ENCODE measurements around the gene MARCHF2. TPM values are rescaled to one million over a fixed set of nuclear protein-coding genes. Genes with fewer than 3 reads are reported as not detected.

MARCHF2 gene
- total RNA-seq, 6 donors from 2014 or later: 72.2 to 266 (median 111) TPM

DNA sequence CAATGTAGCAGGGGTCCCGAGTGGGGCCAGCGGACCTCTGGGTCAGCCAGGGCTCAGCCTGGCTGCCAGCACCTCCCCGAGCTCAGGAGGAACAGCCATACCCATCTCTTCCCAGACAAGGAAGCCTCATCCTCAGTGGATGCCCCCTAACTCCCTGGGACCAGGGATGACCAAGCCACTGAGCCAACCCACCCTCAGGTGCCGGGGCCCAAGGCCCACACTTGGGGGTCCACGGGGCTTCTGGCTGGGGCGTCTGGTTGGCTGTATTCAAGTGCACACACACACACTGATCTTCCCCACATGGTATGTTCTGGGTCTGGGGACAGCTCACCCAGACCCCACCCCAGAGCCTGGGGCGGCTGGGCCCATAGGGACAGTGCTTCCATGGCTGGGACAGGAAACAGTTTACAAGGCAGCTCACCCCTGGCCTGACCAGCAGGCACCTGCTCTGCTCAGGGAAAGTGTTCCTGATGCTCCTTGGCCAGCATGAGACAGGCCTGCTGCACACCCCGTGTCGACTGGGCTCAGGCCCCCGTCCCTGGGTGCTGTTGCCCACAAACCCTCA is 15.3 kb upstream of the MARCHF2 start:
- H3K36me3 ChIP-seq: peaks cover 8 to 30% (median 29%) of the 10 kb centered on the region in 4 donors
- TF ChIP-seq POLR2A (IDR thresholded peaks at IDR 0.05) (no peak), POLR2AphosphoS5 (IDR thresholded peaks at IDR 0.05) (no peak), EP300 (IDR thresholded peaks at IDR 0.05) (no peak)
- TF ChIP-seq, protein P1, sequence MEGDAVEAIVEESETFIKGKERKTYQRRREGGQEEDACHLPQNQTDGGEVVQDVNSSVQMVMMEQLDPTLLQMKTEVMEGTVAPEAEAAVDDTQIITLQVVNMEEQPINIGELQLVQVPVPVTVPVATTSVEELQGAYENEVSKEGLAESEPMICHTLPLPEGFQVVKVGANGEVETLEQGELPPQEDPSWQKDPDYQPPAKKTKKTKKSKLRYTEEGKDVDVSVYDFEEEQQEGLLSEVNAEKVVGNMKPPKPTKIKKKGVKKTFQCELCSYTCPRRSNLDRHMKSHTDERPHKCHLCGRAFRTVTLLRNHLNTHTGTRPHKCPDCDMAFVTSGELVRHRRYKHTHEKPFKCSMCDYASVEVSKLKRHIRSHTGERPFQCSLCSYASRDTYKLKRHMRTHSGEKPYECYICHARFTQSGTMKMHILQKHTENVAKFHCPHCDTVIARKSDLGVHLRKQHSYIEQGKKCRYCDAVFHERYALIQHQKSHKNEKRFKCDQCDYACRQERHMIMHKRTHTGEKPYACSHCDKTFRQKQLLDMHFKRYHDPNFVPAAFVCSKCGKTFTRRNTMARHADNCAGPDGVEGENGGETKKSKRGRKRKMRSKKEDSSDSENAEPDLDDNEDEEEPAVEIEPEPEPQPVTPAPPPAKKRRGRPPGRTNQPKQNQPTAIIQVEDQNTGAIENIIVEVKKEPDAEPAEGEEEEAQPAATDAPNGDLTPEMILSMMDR (IDR thresholded peaks at IDR 0.05): no peak
- peaks cover 44 to 54% (median 48%) of the 10 kb centered on the region in 4 donors for H3K4me1 ChIP-seq
- DNase-seq (peak in 1 of 2 donors; percentile 65), ATAC-seq (ENCODE audit: low FRiP score in 2 of 2) (no peak)
- no peaks in the 10 kb centered on the region for H3K27me3 ChIP-seq
- 90 to 93% methylated on average over 2 to 10 of the region's 10 CpGs for WGBS, 2 donors
- H3K27ac ChIP-seq: peak overlapping the region in 1 of 4 donors; percentile 42
- no peaks in the 10 kb centered on the region for H3K9me3 ChIP-seq
- H3K4me3 ChIP-seq: no peak overlapping the region

GRCh38 chr19:8398311-8398771 is 14.8 kb upstream of the MARCHF2 start:
- Histone ChIP-seq H3K27ac (peak overlapping the region in 1 of 4 donors; percentile 42), H3K27me3 (no peaks in the 10 kb centered on the region), H3K36me3 (peaks cover 13 to 35% (median 34%) of the 10 kb centered on the region in 4 donors), H3K9me3 (no peaks in the 10 kb centered on the region), H3K4me3 (no peak overlapping the region), H3K4me1 (peaks cover 39 to 49% (median 43%) of the 10 kb centered on the region in 4 donors)
- TF ChIP-seq POLR2A (IDR thresholded peaks at IDR 0.05) (no peak), POLR2AphosphoS5 (IDR thresholded peaks at IDR 0.05) (no peak), EP300 (IDR thresholded peaks at IDR 0.05) (no peak)
- TF ChIP-seq, protein P1 (IDR thresholded peaks at IDR 0.05): no peak
- no peak for ATAC-seq (ENCODE audit: low FRiP score in 2 of 2)
- WGBS, 2 donors: 66 to 68% methylated on average over 8 to 9 of the region's 9 CpGs
- DNase-seq: peak in 1 of 2 donors; percentile 30

DNA sequence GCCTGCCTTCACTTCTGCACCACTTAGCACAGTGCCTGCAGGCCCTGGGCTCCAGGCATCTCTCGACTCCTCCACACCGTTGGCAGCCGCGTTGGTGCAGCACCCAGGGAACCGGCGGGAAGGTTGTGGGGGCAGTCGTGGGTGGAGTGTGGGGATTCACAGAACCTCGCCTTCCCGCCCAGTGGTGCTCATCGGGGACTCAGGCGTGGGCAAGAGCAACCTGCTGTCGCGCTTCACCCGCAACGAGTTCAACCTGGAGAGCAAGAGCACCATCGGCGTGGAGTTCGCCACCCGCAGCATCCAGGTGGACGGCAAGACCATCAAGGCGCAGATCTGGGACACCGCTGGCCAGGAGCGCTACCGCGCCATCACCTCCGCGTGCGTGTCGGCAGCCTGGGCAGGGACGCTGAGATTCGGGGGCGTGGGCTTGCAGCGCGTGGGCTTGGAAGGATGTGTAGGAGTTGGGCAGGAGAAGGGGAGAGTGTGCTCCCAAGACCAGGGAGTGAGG is 13.4 kb upstream of the MARCHF2 start:
- Histone ChIP-seq H3K27me3 (no peaks in the 10 kb centered on the region), H3K27ac (no peak overlapping the region), H3K36me3 (peaks cover 22 to 49% (median 48%) of the 10 kb centered on the region in 4 donors), H3K9me3 (no peaks in the 10 kb centered on the region), H3K4me1 (peaks cover 25 to 35% (median 29%) of the 10 kb centered on the region in 4 donors), H3K4me3 (no peak overlapping the region)
- DNase-seq: peak in 1 of 2 donors; percentile 79
- 94 to 97% methylated on average over 26 to 34 of the region's 34 CpGs for WGBS, 2 donors
- TF ChIP-seq POLR2AphosphoS5 (IDR thresholded peaks at IDR 0.05): no peak
- TF ChIP-seq, protein P1 (IDR thresholded peaks at IDR 0.05): no peak
- no peak for TF ChIP-seq EP300 (IDR thresholded peaks at IDR 0.05)
- no peak for ATAC-seq (ENCODE audit: low FRiP score in 2 of 2)

DNA sequence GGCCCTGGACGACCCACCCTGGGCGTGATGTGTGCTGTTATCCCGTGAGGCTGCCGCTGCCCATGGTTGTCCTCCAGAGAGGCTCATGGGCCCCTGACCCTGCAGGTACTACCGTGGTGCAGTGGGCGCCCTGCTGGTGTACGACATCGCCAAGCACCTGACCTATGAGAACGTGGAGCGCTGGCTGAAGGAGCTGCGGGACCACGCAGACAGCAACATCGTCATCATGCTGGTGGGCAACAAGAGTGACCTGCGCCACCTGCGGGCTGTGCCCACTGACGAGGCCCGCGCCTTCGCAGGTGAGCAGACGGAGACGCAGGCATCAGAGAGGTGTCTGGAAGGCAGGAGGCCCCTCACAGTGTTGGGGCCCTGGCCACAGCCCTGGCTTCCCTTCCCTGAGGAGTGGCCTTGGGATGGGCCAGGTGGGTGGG is 11.1 kb upstream of the MARCHF2 start:
- Histone ChIP-seq H3K9me3 (no peaks in the 10 kb centered on the region), H3K4me1 (peaks cover 4 to 13% (median 11%) of the 10 kb centered on the region in 4 donors), H3K4me3 (no peak overlapping the region), H3K36me3 (peaks cover 22 to 62% (median 56%) of the 10 kb centered on the region in 4 donors), H3K27me3 (no peaks in the 10 kb centered on the region), H3K27ac (no peak overlapping the region)
- TF ChIP-seq, protein P1 (IDR thresholded peaks at IDR 0.05): no peak
- TF ChIP-seq POLR2A (IDR thresholded peaks at IDR 0.05) (no peak), POLR2AphosphoS5 (IDR thresholded peaks at IDR 0.05) (no peak), EP300 (IDR thresholded peaks at IDR 0.05) (no peak)
- WGBS, 2 donors: 93 to 94% methylated on average over 10 to 21 of the region's 21 CpGs
- DNase-seq (no peak), ATAC-seq (ENCODE audit: low FRiP score in 2 of 2) (no peak)
